Measurements from ENCODE around the gene CAPN9. TPM values are rescaled to one million over a fixed set of nuclear protein-coding genes. Genes with fewer than 3 reads are reported as not detected.

The CAPN9 gene
- total and polyA plus RNA-seq, 9 of the 15 experiments (the other 6 are each of a cell fraction or from before 2014, with no cell fraction given), result not detected

DNA sequence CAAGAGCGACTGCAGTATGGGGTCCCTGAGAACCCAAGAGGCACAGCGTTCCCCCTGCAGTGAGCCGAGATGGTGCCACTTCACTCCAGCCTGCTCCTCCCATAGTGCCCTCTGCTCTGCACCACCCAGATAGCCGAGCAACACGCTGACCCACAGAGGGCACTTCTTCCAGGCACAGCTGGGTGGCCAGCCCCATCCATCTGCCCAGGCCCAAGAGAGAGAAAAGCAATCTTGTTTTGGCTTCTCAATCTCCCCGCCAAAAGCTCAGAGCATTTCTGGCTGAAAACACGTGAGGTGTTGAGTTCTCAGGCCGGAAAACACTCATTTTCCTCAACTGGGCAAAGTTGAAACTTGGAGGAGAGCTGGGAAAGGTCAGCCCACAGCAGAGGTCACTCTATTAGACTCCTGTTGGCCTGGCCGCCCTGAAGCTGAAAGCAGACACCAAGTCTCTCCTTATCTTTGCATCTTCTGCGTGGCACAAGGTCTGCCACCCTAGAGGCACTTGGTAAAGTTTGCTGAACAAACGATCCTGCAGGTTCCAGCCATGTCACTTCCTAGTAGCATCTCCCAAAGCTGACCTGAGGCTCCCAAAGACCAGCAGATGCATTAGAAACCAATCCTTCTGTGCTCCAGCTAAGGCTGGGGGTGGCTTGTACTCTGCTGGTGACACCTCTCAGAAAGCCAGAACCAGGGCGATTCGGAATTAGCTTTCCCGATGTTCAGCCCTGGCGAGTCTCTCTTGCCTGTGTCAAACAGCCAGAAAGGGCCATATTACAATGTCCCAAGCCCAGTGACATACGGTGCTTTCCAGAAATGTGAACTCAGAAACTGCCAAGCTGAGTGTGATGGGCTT is 10.9 kb downstream of the CAPN9 start:
- no peaks in the 10 kb centered on the region for H3K9me3 ChIP-seq (replicated peaks; ENCODE audit: control insufficient read depth, insufficient read depth, low read depth, low read length)
- DNase-seq (ENCODE audit: extremely low read depth in 1 of 4, low spot score in 3 of 4), result no peak
- H3K79me2 ChIP-seq (ENCODE audit: control insufficient read depth, insufficient read depth, low read length), result no peaks in the 10 kb centered on the region
- peaks cover 0 to 4% of the 10 kb centered on the region in 2 experiments; a peak in 1 of 5 replicates for H3K4me1 ChIP-seq (replicated peaks in 1 of 2; ENCODE audit: control insufficient read depth in 2 of 2, insufficient read depth in 2 of 2, low read length in 2 of 2)
- BruUV-seq (replicated peaks), result no TSS peak
- H3K9ac ChIP-seq (ENCODE audit: insufficient read depth in 1 of 2, low read depth in 2 of 2, low read length in 2 of 2), result no peak overlapping the region
- WGBS (ENCODE audit: insufficient coverage, low coverage, missing lambda C conversion rate), result under 1% methylated on average over 16 of the region's 16 CpGs
- H3K9me1 ChIP-seq (ENCODE audit: control insufficient read depth, insufficient read depth, low read length), result no peaks in the 10 kb centered on the region
- H3K4me2 ChIP-seq (ENCODE audit: insufficient read depth, low read length), result no peak overlapping the region
- ChIA-PET POLR2A (interaction anchor here (0.5 to 1.3 kb wide), 3 partner anchors 12 to 103 kb away, joined by 4 read pairs; no protein-coding TSS in a partner anchor), CTCF (ENCODE audit: low intra/inter-chr PET ratio) (no interaction called here)
- H2AFZ ChIP-seq (ENCODE audit: low read depth, low read length), result no peak overlapping the region
- H3K27me3 ChIP-seq (ENCODE audit: control insufficient read depth in 2 of 2, insufficient read depth in 2 of 2, low read length in 2 of 2), result peaks cover 43 to 74% of the 10 kb centered on the region in 2 experiments
- H3K36me3 ChIP-seq (ENCODE audit: control insufficient read depth, insufficient read depth, low read length), result no peaks in the 10 kb centered on the region
- in situ Hi-C loops (cut with MboI), result no loop called here
- no peak for ATAC-seq
- H4K20me1 ChIP-seq (replicated peaks; ENCODE audit: control insufficient read depth, insufficient read depth, low read length), result peaks cover 9% of the 10 kb centered on the region; the same call in 1 of the 2 replicates
- no peak overlapping the region for H3K4me3 ChIP-seq
- H3K27ac ChIP-seq (ENCODE audit: extremely low read depth, low read depth, low read length), result no peak overlapping the region
- intact Hi-C loops (cut with micrococcal nuclease), result no loop called here
- FAIRE-seq, result no peak
- TF ChIP-seq, protein P1, sequence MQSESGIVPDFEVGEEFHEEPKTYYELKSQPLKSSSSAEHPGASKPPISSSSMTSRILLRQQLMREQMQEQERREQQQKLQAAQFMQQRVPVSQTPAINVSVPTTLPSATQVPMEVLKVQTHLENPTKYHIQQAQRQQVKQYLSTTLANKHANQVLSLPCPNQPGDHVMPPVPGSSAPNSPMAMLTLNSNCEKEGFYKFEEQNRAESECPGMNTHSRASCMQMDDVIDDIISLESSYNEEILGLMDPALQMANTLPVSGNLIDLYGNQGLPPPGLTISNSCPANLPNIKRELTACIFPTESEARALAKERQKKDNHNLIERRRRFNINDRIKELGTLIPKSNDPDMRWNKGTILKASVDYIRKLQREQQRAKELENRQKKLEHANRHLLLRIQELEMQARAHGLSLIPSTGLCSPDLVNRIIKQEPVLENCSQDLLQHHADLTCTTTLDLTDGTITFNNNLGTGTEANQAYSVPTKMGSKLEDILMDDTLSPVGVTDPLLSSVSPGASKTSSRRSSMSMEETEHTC (IDR thresholded peaks at IDR 0.05), result no peak
- no peak for TF ChIP-seq TAF9B (IDR thresholded peaks at IDR 0.05; ENCODE audit: partially characterized antibody)
- TF ChIP-seq KHSRP (IDR thresholded peaks at IDR 0.05), result no peak
- TF ChIP-seq, protein P2, sequence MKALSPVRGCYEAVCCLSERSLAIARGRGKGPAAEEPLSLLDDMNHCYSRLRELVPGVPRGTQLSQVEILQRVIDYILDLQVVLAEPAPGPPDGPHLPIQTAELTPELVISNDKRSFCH (CRISPR knock-in tag; IDR thresholded peaks at IDR 0.05), result no peak
- TF ChIP-seq, protein P2 (tag; IDR thresholded peaks at IDR 0.05), result no peak
- TF ChIP-seq, protein P3, sequence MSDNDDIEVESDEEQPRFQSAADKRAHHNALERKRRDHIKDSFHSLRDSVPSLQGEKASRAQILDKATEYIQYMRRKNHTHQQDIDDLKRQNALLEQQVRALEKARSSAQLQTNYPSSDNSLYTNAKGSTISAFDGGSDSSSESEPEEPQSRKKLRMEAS (CRISPR knock-in tag; IDR thresholded peaks at IDR 0.05), result no peak
- TF ChIP-seq, protein P4, sequence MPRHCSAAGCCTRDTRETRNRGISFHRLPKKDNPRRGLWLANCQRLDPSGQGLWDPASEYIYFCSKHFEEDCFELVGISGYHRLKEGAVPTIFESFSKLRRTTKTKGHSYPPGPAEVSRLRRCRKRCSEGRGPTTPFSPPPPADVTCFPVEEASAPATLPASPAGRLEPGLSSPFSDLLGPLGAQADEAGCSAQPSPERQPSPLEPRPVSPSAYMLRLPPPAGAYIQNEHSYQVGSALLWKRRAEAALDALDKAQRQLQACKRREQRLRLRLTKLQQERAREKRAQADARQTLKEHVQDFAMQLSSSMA (CRISPR knock-in tag; IDR thresholded peaks at IDR 0.05), result no peak
- TF ChIP-seq, protein P5, sequence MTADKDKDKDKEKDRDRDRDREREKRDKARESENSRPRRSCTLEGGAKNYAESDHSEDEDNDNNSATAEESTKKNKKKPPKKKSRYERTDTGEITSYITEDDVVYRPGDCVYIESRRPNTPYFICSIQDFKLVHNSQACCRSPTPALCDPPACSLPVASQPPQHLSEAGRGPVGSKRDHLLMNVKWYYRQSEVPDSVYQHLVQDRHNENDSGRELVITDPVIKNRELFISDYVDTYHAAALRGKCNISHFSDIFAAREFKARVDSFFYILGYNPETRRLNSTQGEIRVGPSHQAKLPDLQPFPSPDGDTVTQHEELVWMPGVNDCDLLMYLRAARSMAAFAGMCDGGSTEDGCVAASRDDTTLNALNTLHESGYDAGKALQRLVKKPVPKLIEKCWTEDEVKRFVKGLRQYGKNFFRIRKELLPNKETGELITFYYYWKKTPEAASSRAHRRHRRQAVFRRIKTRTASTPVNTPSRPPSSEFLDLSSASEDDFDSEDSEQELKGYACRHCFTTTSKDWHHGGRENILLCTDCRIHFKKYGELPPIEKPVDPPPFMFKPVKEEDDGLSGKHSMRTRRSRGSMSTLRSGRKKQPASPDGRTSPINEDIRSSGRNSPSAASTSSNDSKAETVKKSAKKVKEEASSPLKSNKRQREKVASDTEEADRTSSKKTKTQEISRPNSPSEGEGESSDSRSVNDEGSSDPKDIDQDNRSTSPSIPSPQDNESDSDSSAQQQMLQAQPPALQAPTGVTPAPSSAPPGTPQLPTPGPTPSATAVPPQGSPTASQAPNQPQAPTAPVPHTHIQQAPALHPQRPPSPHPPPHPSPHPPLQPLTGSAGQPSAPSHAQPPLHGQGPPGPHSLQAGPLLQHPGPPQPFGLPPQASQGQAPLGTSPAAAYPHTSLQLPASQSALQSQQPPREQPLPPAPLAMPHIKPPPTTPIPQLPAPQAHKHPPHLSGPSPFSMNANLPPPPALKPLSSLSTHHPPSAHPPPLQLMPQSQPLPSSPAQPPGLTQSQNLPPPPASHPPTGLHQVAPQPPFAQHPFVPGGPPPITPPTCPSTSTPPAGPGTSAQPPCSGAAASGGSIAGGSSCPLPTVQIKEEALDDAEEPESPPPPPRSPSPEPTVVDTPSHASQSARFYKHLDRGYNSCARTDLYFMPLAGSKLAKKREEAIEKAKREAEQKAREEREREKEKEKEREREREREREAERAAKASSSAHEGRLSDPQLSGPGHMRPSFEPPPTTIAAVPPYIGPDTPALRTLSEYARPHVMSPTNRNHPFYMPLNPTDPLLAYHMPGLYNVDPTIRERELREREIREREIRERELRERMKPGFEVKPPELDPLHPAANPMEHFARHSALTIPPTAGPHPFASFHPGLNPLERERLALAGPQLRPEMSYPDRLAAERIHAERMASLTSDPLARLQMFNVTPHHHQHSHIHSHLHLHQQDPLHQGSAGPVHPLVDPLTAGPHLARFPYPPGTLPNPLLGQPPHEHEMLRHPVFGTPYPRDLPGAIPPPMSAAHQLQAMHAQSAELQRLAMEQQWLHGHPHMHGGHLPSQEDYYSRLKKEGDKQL (CRISPR knock-in tag; IDR thresholded peaks at IDR 0.05; ENCODE audit: borderline replicate concordance), result no peak
- TF ChIP-seq SMARCE1 (IDR thresholded peaks at IDR 0.05), result no peak
- TF ChIP-seq CHD1 (IDR thresholded peaks at IDR 0.05; ENCODE audit: low read length), result no peak
- TF ChIP-seq, protein P6, sequence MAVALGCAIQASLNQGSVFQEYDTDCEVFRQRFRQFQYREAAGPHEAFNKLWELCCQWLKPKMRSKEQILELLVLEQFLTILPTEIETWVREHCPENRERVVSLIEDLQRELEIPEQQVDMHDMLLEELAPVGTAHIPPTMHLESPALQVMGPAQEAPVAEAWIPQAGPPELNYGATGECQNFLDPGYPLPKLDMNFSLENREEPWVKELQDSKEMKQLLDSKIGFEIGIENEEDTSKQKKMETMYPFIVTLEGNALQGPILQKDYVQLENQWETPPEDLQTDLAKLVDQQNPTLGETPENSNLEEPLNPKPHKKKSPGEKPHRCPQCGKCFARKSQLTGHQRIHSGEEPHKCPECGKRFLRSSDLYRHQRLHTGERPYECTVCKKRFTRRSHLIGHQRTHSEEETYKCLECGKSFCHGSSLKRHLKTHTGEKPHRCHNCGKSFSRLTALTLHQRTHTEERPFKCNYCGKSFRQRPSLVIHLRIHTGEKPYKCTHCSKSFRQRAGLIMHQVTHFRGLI (CRISPR knock-in tag; IDR thresholded peaks at IDR 0.05), result no peak
